ENCODE data around the gene CD80.

CD80 gene, protein sequence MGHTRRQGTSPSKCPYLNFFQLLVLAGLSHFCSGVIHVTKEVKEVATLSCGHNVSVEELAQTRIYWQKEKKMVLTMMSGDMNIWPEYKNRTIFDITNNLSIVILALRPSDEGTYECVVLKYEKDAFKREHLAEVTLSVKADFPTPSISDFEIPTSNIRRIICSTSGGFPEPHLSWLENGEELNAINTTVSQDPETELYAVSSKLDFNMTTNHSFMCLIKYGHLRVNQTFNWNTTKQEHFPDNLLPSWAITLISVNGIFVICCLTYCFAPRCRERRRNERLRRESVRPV

DNA sequence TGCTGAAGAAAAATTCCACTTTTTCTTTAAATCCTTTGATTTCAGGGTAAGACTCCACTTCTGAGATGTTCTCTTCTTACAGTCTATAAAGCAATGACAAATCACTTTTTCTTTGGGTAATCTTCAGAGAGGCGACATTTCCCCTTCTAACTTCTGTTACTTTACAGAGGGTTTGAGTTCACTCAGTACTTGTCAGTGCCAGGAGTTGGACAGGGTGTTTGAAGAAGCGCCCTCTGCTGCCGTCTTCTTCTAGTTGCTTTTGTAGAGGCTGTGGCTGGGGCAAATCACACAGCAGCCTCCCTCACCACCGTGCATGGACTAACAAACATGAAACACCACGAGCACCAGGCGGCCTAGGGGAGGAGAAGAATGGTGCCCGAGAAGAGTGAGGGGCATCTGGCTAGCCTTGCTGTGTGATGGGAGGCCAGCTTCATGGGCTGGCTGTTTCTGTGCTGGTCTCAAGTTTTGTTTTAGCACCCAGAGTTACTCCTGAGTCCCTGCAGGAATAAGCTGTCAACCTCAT, at the start of gene CD80:
Gene CD80 (minus strand): TSS at position 174 of the 523 bp plus-strand sequence. CDS start 1,886 bp downstream, outside the sequence.
- Histone ChIP-seq H3K27me3 (ENCODE audit: control insufficient read depth, low read length) (no peaks in the 10 kb centered on the region), H3K27ac (ENCODE audit: low read depth, low read length) (peak within 1 kb of the TSS; percentile 34), H3K4me2 (ENCODE audit: low read length) (peak within 1 kb of the TSS; percentile 76), H3K9me2 (replicated peaks; ENCODE audit: control insufficient read depth, low read length) (no peaks in the 10 kb centered on the region), H3K79me2 (ENCODE audit: control insufficient read depth, low read length) (peaks cover 9% of the 10 kb centered on the region), H3K9me3 (ENCODE audit: control insufficient read depth, insufficient read depth, low read length) (no peaks in the 10 kb centered on the region), H3K36me3 (ENCODE audit: control insufficient read depth, low read length) (peaks cover 22% of the 10 kb centered on the region), H3K4me3 (ENCODE audit: low read length) (peak within 1 kb of the TSS; percentile 77), H4K20me1 (ENCODE audit: control insufficient read depth, insufficient read depth, low read depth, low read length) (no peaks in the 10 kb centered on the region), H3F3A (ENCODE audit: control insufficient read depth, insufficient read depth) (no peaks in the 10 kb centered on the region), H3K4me1 (ENCODE audit: control insufficient read depth, low read length) (peaks cover 62% of the 10 kb centered on the region)
- no peak for TF ChIP-seq EZH2phosphoT487 (IDR thresholded peaks at IDR 0.05; ENCODE audit: borderline replicate concordance, low read length)
- TF ChIP-seq, protein P1, sequence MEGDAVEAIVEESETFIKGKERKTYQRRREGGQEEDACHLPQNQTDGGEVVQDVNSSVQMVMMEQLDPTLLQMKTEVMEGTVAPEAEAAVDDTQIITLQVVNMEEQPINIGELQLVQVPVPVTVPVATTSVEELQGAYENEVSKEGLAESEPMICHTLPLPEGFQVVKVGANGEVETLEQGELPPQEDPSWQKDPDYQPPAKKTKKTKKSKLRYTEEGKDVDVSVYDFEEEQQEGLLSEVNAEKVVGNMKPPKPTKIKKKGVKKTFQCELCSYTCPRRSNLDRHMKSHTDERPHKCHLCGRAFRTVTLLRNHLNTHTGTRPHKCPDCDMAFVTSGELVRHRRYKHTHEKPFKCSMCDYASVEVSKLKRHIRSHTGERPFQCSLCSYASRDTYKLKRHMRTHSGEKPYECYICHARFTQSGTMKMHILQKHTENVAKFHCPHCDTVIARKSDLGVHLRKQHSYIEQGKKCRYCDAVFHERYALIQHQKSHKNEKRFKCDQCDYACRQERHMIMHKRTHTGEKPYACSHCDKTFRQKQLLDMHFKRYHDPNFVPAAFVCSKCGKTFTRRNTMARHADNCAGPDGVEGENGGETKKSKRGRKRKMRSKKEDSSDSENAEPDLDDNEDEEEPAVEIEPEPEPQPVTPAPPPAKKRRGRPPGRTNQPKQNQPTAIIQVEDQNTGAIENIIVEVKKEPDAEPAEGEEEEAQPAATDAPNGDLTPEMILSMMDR (IDR thresholded peaks at IDR 0.05; ENCODE audit: low read depth, low read length, poor library complexity, severe bottlenecking), result peak; percentile 68

DNA sequence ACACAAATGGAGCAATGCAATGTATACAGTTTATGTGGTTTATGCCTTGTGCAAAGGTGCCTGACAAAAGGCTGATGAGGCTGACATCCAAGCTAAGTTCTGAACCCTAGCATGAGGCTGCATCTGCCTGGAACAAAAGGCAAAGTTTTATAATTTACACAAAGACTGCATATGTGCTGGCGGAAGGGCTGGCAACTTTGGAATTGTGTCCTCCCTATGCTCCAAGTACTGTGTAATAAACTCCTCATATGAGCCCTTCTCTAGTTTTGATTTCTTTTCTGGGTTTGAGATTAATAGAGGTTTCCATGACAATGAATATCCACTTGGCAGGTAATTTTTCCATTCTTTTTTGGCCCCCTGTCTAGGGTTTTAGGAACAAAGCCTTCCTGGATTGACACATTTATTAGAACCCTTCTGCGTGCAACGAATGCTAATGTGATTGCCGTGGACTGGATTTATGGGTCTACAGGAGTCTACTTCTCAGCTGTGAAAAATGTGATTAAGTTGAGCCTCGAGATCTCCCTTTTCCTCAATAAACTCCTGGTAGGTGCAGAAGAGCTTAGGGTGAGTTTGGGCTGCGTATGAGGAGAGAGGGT, 49.1 kb upstream of the CD80 start:
- H4K20me1 ChIP-seq (ENCODE audit: control insufficient read depth, insufficient read depth, low read depth, low read length), result no peaks in the 10 kb centered on the region
- no peaks in the 10 kb centered on the region for H3K9me2 ChIP-seq (replicated peaks; ENCODE audit: control insufficient read depth, low read length)
- H3K4me3 ChIP-seq (ENCODE audit: low read length), result no peak overlapping the region
- H3K4me2 ChIP-seq (ENCODE audit: low read length), result no peak overlapping the region
- 0 out of 2 replicates have a peak, but pooled peaks cover 3% of the 10 kb centered on the region for H3K9me3 ChIP-seq (ENCODE audit: control insufficient read depth, insufficient read depth, low read length)
- no peaks in the 10 kb centered on the region for H3K4me1 ChIP-seq (ENCODE audit: control insufficient read depth, low read length)
- H3K27ac ChIP-seq (ENCODE audit: low read depth, low read length), result no peak overlapping the region
- no peaks in the 10 kb centered on the region for H3K79me2 ChIP-seq (ENCODE audit: control insufficient read depth, low read length)
- TF ChIP-seq EZH2phosphoT487 (IDR thresholded peaks at IDR 0.05; ENCODE audit: borderline replicate concordance, low read length), result no peak
- TF ChIP-seq, protein P1 (IDR thresholded peaks at IDR 0.05; ENCODE audit: low read depth, low read length, poor library complexity, severe bottlenecking), result no peak
- H3F3A ChIP-seq (ENCODE audit: control insufficient read depth, insufficient read depth), result no peaks in the 10 kb centered on the region
- no peaks in the 10 kb centered on the region for H3K36me3 ChIP-seq (ENCODE audit: control insufficient read depth, low read length)
- H3K27me3 ChIP-seq (ENCODE audit: control insufficient read depth, low read length), result peaks cover 4% of the 10 kb centered on the region; the same call in 1 of the 2 replicates

DNA sequence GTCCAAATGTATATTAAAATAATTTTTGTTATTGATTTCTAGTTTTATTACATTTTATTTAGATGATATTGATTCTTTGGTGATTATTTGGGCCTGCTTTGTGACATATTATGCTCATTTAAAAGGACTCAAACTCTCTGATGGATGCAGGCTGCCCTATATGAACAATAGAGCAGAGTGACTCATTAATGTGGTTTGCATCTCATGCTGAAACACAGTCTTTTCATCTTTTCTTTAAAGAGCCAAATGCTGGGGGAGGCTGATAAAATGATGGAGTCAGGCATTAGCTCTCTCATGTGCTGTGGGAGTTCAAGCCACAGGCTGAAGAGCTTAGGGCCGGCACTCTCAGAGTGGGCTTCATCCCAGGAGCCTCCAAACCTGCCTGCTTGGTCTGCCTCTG, 45.5 kb upstream of the CD80 start:
- no peak for TF ChIP-seq EZH2phosphoT487 (IDR thresholded peaks at IDR 0.05; ENCODE audit: borderline replicate concordance, low read length)
- TF ChIP-seq, protein P1 (IDR thresholded peaks at IDR 0.05; ENCODE audit: low read depth, low read length, poor library complexity, severe bottlenecking), result no peak
- Histone ChIP-seq H3K4me2 (ENCODE audit: low read length) (no peak overlapping the region), H3K79me2 (ENCODE audit: control insufficient read depth, low read length) (no peaks in the 10 kb centered on the region), H3K4me3 (ENCODE audit: low read length) (no peak overlapping the region), H3K27ac (ENCODE audit: low read depth, low read length) (no peak overlapping the region), H3K9me2 (replicated peaks; ENCODE audit: control insufficient read depth, low read length) (no peaks in the 10 kb centered on the region), H3K9me3 (ENCODE audit: control insufficient read depth, insufficient read depth, low read length) (no peaks in the 10 kb centered on the region), H3F3A (ENCODE audit: control insufficient read depth, insufficient read depth) (no peaks in the 10 kb centered on the region), H3K36me3 (ENCODE audit: control insufficient read depth, low read length) (no peaks in the 10 kb centered on the region), H4K20me1 (ENCODE audit: control insufficient read depth, insufficient read depth, low read depth, low read length) (no peaks in the 10 kb centered on the region), H3K4me1 (ENCODE audit: control insufficient read depth, low read length) (0 out of 2 replicates have a peak, but pooled peaks cover 3% of the 10 kb centered on the region), H3K27me3 (ENCODE audit: control insufficient read depth, low read length) (peaks cover 4% of the 10 kb centered on the region; the same call in 1 of the 2 replicates)

All from DOHH2 (cell line).